ENCODE data around the gene EPO. TPM values are rescaled to one million over a fixed set of nuclear protein-coding genes. Genes with fewer than 3 reads are reported as not detected.
"Not testable (repeated sequence)": the region's sequence is repeated elsewhere in the genome, so short reads cannot be mapped to it uniquely, and the experiment has no call there.

The EPO gene
- total RNA-seq, 1 experiment from 2014 or later: not detected

- DNase-seq (ENCODE audit: low read depth): not testable (repeated sequence)
These were observed 19.2 kb upstream of the EPO start for GRCh38 chr7:100701089-100701488.

- peak; percentile 72 for DNase-seq (ENCODE audit: low read depth)
These were observed 14.9 kb upstream of the EPO start for GRCh38 chr7:100705320-100705752.

GRCh38 chr7:100705753-100706671 is 14.3 kb upstream of the EPO start, which contains the start of gene POP7:
Gene POP7, plus strand, starts transcription at chr7:100706121. Its CDS starts 710 bp downstream, at chr7:100706831.
- DNase-seq (ENCODE audit: low read depth): peak; percentile 95

- no peak for DNase-seq (ENCODE audit: low read depth)
These were observed 13.5 kb upstream of the EPO start for GRCh38 chr7:100706672-100707311.

GRCh38 chr7:100708395-100708794 is 11.9 kb upstream of the EPO start:
- no peak for DNase-seq (ENCODE audit: low read depth)

GRCh38 chr7:100710452-100710851 is 9.8 kb upstream of the EPO start:
- no peak for DNase-seq (ENCODE audit: low read depth)

GRCh38 chr7:100711369-100711768 is 8.9 kb upstream of the EPO start:
- no peak for DNase-seq (ENCODE audit: low read depth)

- DNase-seq (ENCODE audit: low read depth): no peak
These were observed 5.5 kb upstream of the EPO start for GRCh38 chr7:100714725-100715124.

- DNase-seq (ENCODE audit: low read depth): not testable (repeated sequence)
These were observed 3.2 kb upstream of the EPO start for GRCh38 chr7:100717073-100717472.

GRCh38 chr7:100719523-100720278 is 567 bp upstream of the EPO start:
- peak; percentile 64 for DNase-seq (ENCODE audit: low read depth)

GRCh38 chr7:100720671-100721504 is 620 bp downstream of the EPO start:
- no peak for DNase-seq (ENCODE audit: low read depth)

- DNase-seq (ENCODE audit: low read depth): no peak
These were observed 1.2 kb downstream of the EPO start for GRCh38 chr7:100721505-100721812.

- no peak for DNase-seq (ENCODE audit: low read depth)
These were observed 2.4 kb downstream of the EPO start for GRCh38 chr7:100722480-100723212.

GRCh38 chr7:100723732-100724275 is 3.5 kb downstream of the EPO start:
- no peak for DNase-seq (ENCODE audit: low read depth)

GRCh38 chr7:100724364-100724763 is 4.1 kb downstream of the EPO start:
- not testable (repeated sequence) for DNase-seq (ENCODE audit: low read depth)

- no peak for DNase-seq (ENCODE audit: low read depth)
These were observed 6.9 kb downstream of the EPO start for GRCh38 chr7:100726996-100727761.

GRCh38 chr7:100728196-100728595 is 7.9 kb downstream of the EPO start:
- no peak for DNase-seq (ENCODE audit: low read depth)

- DNase-seq (ENCODE audit: low read depth): no peak
These were observed 10.0 kb downstream of the EPO start for GRCh38 chr7:100730136-100730800.

Data from HT1080 (cell line).